ENCODE results near the gene AEBP2. TPM values are rescaled to one million over a fixed set of nuclear protein-coding genes. Genes with fewer than 3 reads are reported as not detected.

The AEBP2 gene
- total and polyA plus RNA-seq, 2 of the 8 experiments (the other 6 are each of a cell fraction or from before 2014, with no cell fraction given): 13.6 to 61.4 TPM

GRCh38 chr12:19496219-19496878 is 57.1 kb downstream of the AEBP2 start (continued):
- TF ChIP-seq CHD7 (IDR thresholded peaks at IDR 0.05; ENCODE audit: insufficient replicate concordance, low read length) (peak; percentile 95), JUND (IDR thresholded peaks at IDR 0.05; ENCODE audit: low read length) (peak; percentile 85), GTF2F1 (IDR thresholded peaks at IDR 0.05; ENCODE audit: borderline replicate concordance, low read depth, low read length) (no peak), POU5F1 (IDR thresholded peaks at IDR 0.05; ENCODE audit: low read depth, low read length) (no peak), EZH2 (IDR thresholded peaks at IDR 0.05; ENCODE audit: low read depth, low read length, severe bottlenecking) (no peak), CTBP2 (IDR thresholded peaks at IDR 0.05; ENCODE audit: borderline replicate concordance, insufficient read depth, insufficient read length, low read length) (no peak), SIN3A (conservative IDR thresholded peaks at IDR 0.05 in 1 of 2, IDR thresholded peaks at IDR 0.05 in 1 of 2; ENCODE audit: low read depth in 1 of 2, low read length in 2 of 2) (no peak), YY1 (IDR thresholded peaks at IDR 0.05; ENCODE audit: low read depth, low read length) (no peak), SP1 (IDR thresholded peaks at IDR 0.05; ENCODE audit: low read depth, low read length) (0 out of 2 replicates have a peak, but pooled peaks have one; percentile 24), SIX5 (IDR thresholded peaks at IDR 0.05; ENCODE audit: low read depth, low read length) (no peak), GABPA (IDR thresholded peaks at IDR 0.05; ENCODE audit: borderline replicate concordance, insufficient read depth, low read length) (no peak)

All from H1 (cell line).